Heart right ventricle (tissue), 16 donors: ENCODE data around the gene FAM227B. TPM values are rescaled to one million over a fixed set of nuclear protein-coding genes. Genes with fewer than 3 reads are reported as not detected.

ENCODE experiments used
- ATAC-seq, 8 donors: fragments of 200-7000 bp; cut with Tn5 transposase; one replicate each; pipeline ENCODE4 v1.9.1; 2020; ENCODE audit warnings: mild to moderate bottlenecking in 8 of 8, moderate library complexity in 8 of 8, moderate number of reproducible peaks in 1 of 8
- DNase-seq, 2 donors: peaks; one replicate each; pipeline ENCODE4 v3.0.0-alpha.2; 2020
- H3K27ac ChIP-seq, 10 donors: fragments of 200-600 bp; sonication (generic) in 2 of 10; one replicate each; pipeline versions ENCODE4 v1.5.0 to v1.8.0; 2020 to 2022; ENCODE audit warnings: mild to moderate bottlenecking in 3 of 10
- H3K27me3 ChIP-seq, 7 donors: fragments of 200-600 bp; one replicate each; pipeline ENCODE4 v1.8.0; 2021 to 2022; ENCODE audit warnings: mild to moderate bottlenecking in 2 of 7
- H3K36me3 ChIP-seq, 9 donors: fragments of 200-600 bp; sonication (generic) in 1 of 9; one replicate each; pipeline versions ENCODE4 v1.5.0 to v1.8.0; 2020 to 2022; ENCODE audit warnings: mild to moderate bottlenecking in 2 of 9
- H3K4me1 ChIP-seq, 9 donors: fragments of 200-600 bp; sonication (generic) in 1 of 9; one replicate each; pipeline versions ENCODE4 v1.5.0 to v1.8.0; 2020 to 2022; ENCODE audit warnings: mild to moderate bottlenecking in 4 of 9
- H3K4me3 ChIP-seq, 10 donors: fragments of 200-600 bp; sonication (generic) in 2 of 10; one replicate each; pipeline versions ENCODE4 v1.5.0 to v1.8.0; 2020 to 2022; ENCODE audit warnings: mild to moderate bottlenecking in 7 of 10, moderate library complexity in 2 of 10
- H3K9me3 ChIP-seq, 11 donors: fragments of 200-600 bp in 10 of 11; sonication (generic) in 2 of 11; one replicate each; pipeline versions ENCODE4 v1.5.0 to v1.8.0; 2013 to 2022; ENCODE audit warnings: mild to moderate bottlenecking in 2 of 11, control low read depth in 1 of 11, moderate library complexity in 1 of 11
- WGBS, 2 donors: extraction: QIAGEN DNeasy Blood & Tissue Kit; methylation state at CpG; one replicate each; pipeline ENCODE4 v1.1.7; 2013; ENCODE audit warnings: inconsistent platforms in 1 of 2; 5-methylcytosine and 5-hydroxymethylcytosine counted together
- intact Hi-C, 10 donors: fragments of 100-400 bp; cut with DNase I; formaldehyde crosslinking; loops; one replicate each; pipeline versions ENCODE4 v1.11.1 to v1.14.2; 2022
- polyA plus RNA-seq, 2 donors: library from polyadenylated mRNA; stranded (reverse); fragments of 200-250 nt; gene quantifications; one replicate each; pipeline ENCODE4 v1.2.3, GENCODE V29; 2013
- total RNA-seq, 10 donors: library from RNA; stranded (reverse); fragmentation: NEBNext Ultra II Directional in 3 of 10; extraction: Animal tissue kit (Norgen Biotek cat#: 25700) in 3 of 10; gene quantifications; one replicate each; pipeline versions ENCODE4 v1.2.1 to v1.2.4, GENCODE V29; 2021 to 2023
- TF ChIP-seq, protein P1 (sequence below), 9 donors: fragments of 200-600 bp; sonication (generic) in 2 of 9; IDR thresholded peaks; one replicate each; pipeline versions ENCODE4 v1.5.0 to v1.8.0; 2021 to 2022; ENCODE audit warnings: antibody characterized with exemption in 9 of 9, mild to moderate bottlenecking in 5 of 9, moderate library complexity in 1 of 9
- donor health status: Arrhythmogenic right ventricular cardiomyopathy.
- donor health status: ischemic (EF 13 %, LVEDD 7.1; RV severe dilation, severe dysfunction).
- donor health status: healthy with polysubstance abuse.
- donor health status: DM: no; HTN: yes; CAD: no.
- donor health status: DM: no; HTN: no; CAD: no.
- donor health status: ischemic (EF 25% LVEDD 6.9; RV normal size, moderate dysfunction).
- donor health status: ischemic (EF 25% LVEDD 5.7; RV mildly dilated, moderate dysfunction).
- donor health status: healthy.
- donor health status: DM: yes; HTN: yes; CAD: no.
- donor health status: Ischemic cardiomyopathy.
- donor health status: ischemic (EF 35%, LVEDD 5.7; RV mildly dilated, moderate dysfunction).
- donor health status: nonischemic (EF 11% LVEDD 7.7; RV severe dilation, severe dysfunction).
- donor health status: DM: yes; HTN: yes; CAD: no.
- donor health status: PGD.
- donor health status: ischemic (EF 29% LVEDD 5.4; RV normal size, mild dysfunction).
- donor health status: nonischemic (EF 23%, LVEDD 6.1; RV moderate dilation, normal function).

The FAM227B gene
- total and polyA plus RNA-seq, 12 donors = 5.1 to 22.8 (median 14.4) TPM

- TF ChIP-seq, protein P1, sequence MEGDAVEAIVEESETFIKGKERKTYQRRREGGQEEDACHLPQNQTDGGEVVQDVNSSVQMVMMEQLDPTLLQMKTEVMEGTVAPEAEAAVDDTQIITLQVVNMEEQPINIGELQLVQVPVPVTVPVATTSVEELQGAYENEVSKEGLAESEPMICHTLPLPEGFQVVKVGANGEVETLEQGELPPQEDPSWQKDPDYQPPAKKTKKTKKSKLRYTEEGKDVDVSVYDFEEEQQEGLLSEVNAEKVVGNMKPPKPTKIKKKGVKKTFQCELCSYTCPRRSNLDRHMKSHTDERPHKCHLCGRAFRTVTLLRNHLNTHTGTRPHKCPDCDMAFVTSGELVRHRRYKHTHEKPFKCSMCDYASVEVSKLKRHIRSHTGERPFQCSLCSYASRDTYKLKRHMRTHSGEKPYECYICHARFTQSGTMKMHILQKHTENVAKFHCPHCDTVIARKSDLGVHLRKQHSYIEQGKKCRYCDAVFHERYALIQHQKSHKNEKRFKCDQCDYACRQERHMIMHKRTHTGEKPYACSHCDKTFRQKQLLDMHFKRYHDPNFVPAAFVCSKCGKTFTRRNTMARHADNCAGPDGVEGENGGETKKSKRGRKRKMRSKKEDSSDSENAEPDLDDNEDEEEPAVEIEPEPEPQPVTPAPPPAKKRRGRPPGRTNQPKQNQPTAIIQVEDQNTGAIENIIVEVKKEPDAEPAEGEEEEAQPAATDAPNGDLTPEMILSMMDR (IDR thresholded peaks at IDR 0.05) = no peak
- Histone ChIP-seq H3K4me1 (no peaks in the 10 kb centered on the region), H3K27me3 (no peaks in the 10 kb centered on the region), H3K4me3 (no peak overlapping the region), H3K36me3 (peaks cover 0 to 36% (median 6%) of the 10 kb centered on the region in 9 donors), H3K27ac (no peak overlapping the region), H3K9me3 (peaks cover 0 to 23% (median 0%) of the 10 kb centered on the region in 11 donors)
- no peak for ATAC-seq
- intact Hi-C loops = no loop called here
- 89 to 94% methylated on average over 3 of the region's 3 CpGs for WGBS, 2 donors
- DNase-seq = no peak
Measured at GRCh38 chr15:49300856-49301255, 319.8 kb downstream of the FAM227B start.

- intact Hi-C loops = loop anchor here in 1 of 10 donors (10.0 kb wide), 1 partner anchor 53 kb away; no protein-coding TSS in a partner anchor
- no peaks in the 10 kb centered on the region for H3K4me1 ChIP-seq
- peaks cover 0 to 39% (median 11%) of the 10 kb centered on the region in 9 donors for H3K36me3 ChIP-seq
- H3K27me3 ChIP-seq = no peaks in the 10 kb centered on the region
- no peak overlapping the region for H3K4me3 ChIP-seq
- no peak overlapping the region for H3K27ac ChIP-seq
- ATAC-seq (no peak), DNase-seq (no peak)
- WGBS, 2 donors = 94 to 100% methylated on average over 1 of the region's 1 CpG
- TF ChIP-seq, protein P1 (IDR thresholded peaks at IDR 0.05) = no peak
- H3K9me3 ChIP-seq = peaks cover 0 to 23% (median 0%) of the 10 kb centered on the region in 11 donors
Measured at GRCh38 chr15:49297584-49297983, 323.0 kb downstream of the FAM227B start.

DNA sequence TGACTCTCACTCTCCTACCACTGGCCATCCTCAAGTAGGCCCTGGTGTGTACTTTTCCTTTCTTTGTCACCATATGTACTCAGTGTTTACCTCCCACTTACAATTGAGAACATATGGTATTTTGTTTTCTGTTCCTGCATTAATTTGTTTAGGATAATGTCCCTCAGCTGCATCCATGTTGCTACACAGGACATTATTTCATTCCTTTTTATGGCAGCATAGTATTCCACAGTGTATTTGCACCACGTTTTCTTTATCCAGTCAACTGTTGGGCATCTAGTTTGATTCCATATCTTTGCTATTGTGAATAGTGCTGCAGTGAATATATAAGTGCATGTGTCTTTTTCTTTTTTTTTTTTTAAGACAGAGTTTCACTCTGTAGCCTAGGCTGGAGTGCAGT, 324.4 kb downstream of the FAM227B start:
- TF ChIP-seq, protein P1 (IDR thresholded peaks at IDR 0.05) = no peak
- Histone ChIP-seq H3K36me3 (peaks cover 0 to 52% (median 11%) of the 10 kb centered on the region in 9 donors), H3K27me3 (no peaks in the 10 kb centered on the region), H3K4me3 (no peak overlapping the region), H3K4me1 (peaks cover 0 to 4% (median 0%) of the 10 kb centered on the region in 9 donors), H3K9me3 (peaks cover 0 to 23% (median 0%) of the 10 kb centered on the region in 11 donors), H3K27ac (no peak overlapping the region)
- ATAC-seq (no peak), DNase-seq (no peak)
- intact Hi-C loops = loop anchor here in 1 of 10 donors (10.0 kb wide), 1 partner anchor 51 kb away; no protein-coding TSS in a partner anchor
- WGBS, 2 donors = 97 to 99% methylated on average over 1 of the region's 1 CpG

GRCh38 chr15:49293941-49294340, 326.7 kb downstream of the FAM227B start:
- no peak overlapping the region for H3K27ac ChIP-seq
- no peak for DNase-seq
- peaks cover 0 to 12% (median 0%) of the 10 kb centered on the region in 9 donors for H3K4me1 ChIP-seq
- no peaks in the 10 kb centered on the region for H3K27me3 ChIP-seq
- intact Hi-C loops = loop anchor here in 1 of 10 donors (10.0 kb wide), 1 partner anchor 49 kb away; no protein-coding TSS in a partner anchor
- peaks cover 0 to 19% (median 0%) of the 10 kb centered on the region in 11 donors for H3K9me3 ChIP-seq
- H3K36me3 ChIP-seq = peaks cover 0 to 65% (median 11%) of the 10 kb centered on the region in 9 donors
- ATAC-seq = no peak
- no peak overlapping the region for H3K4me3 ChIP-seq
- TF ChIP-seq, protein P1 (IDR thresholded peaks at IDR 0.05) = no peak
